ENCODE measurements around the gene RPLP1.
"Not testable (repeated sequence)": the region's sequence is repeated elsewhere in the genome, so short reads cannot be mapped to it uniquely, and the experiment has no call there.

Gene RPLP1

DNA sequence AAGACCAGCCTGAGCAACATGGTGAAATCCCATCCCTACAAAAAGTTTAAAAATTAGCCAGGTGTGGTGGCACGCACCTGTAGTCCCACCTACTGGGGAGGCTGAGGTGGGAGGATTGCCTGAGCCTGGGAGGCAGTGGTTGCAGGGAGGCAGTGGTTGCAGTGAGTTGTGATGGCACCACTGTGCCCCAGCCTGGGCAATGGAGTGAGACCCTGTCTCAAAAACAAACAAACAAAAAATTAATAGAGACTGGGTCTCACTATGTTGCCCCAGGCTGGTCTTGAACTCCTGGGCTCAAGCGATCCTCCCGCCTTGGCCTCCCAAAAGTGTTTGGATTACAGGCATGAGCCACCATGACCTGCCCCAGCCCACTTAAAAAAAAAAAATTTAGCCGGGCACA, 2.4 kb upstream of the RPLP1 start:
- H3K27me3 ChIP-seq (ENCODE audit: insufficient read depth, low read length); H2AFZ ChIP-seq (ENCODE audit: low read depth, low read length); H3K9me3 ChIP-seq (ENCODE audit: low read length); H3K4me3 ChIP-seq (ENCODE audit: low read length): not testable (repeated sequence)
- peaks cover 19% of the 10 kb centered on the region for H3K4me1 ChIP-seq (ENCODE audit: insufficient read depth, low read length)
- H3K36me3 ChIP-seq (ENCODE audit: insufficient read depth, low read length): peaks cover 41% of the 10 kb centered on the region

DNA sequence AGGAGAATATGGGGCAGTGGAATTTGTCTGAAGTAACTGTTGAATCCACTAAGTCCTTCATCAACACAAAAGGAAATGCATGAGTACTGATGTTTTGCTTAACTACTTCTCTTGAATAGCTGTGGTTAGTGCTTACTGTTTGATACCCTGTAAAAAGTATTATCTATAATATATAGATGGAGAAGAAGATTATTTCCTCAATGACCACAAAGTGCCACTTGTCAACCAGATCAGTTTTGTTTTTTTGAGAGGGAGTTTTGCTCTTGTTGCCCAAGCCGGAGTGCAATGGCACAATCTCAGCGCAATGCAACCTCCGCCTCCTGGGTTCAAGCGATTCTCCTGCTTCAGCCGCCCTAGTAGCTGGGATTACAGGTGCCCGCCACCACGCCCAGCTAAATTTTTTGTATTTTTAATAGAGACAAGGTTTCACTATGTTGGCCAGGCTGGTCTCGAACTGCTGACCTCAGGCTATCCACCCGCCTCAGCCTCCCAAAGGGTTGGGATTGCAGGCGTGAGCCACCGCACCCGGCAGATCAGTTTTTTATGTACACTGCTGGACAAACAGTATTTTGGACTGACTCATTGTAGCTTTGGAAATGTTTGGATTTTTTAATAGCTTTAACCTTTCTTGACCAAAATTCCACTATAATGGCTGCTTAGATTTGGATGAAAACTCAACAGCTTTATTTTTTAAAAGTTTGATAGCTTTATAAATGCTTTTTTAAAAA, 1.5 kb upstream of the RPLP1 start:
- Histone ChIP-seq H3K27me3 (ENCODE audit: insufficient read depth, low read length) (no peaks in the 10 kb centered on the region), H3K4me3 (ENCODE audit: low read length) (peak overlapping the region; percentile 77), H3K4me1 (ENCODE audit: insufficient read depth, low read length) (peaks cover 19% of the 10 kb centered on the region), H3K9me3 (ENCODE audit: low read length) (no peaks in the 10 kb centered on the region), H3K36me3 (ENCODE audit: insufficient read depth, low read length) (peaks cover 42% of the 10 kb centered on the region), H2AFZ (ENCODE audit: low read depth, low read length) (peak overlapping the region; percentile 40)

DNA sequence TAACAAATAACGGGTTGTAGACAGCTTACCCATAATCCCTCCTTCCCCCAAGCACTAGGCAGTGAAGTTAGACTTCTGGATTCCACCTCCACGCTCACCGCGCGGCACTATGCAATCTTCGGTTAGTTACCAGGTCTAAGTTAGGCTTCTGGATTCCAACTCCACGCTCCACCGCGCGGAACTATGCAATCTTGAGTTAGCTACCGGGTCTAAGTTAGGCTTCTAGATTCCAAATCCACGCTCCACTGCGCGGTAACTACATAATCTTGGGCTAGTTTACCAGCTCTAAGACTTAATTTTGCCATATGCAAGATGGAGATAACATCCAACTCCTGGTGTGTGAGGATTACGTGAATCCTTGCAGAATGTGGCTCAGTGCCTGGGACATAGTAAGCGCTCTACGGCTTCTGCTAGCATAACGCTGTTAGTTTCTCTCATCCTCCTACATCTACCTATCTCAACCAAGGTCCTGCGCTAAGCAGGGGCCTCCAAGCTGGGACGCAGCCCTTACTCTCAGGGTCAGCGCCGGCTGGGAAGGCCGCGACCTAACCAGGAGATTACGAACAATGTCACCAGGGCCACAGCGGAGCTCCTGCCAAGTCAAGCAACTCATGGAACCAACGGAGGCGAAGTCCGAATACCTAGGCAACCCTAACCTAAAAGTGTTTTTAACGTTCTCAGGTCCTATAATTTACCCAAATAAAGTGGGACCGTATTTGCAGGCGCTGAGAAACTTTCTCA, 497 bp upstream of the RPLP1 start:
- Histone ChIP-seq H3K36me3 (ENCODE audit: insufficient read depth, low read length) (peaks cover 42% of the 10 kb centered on the region), H3K4me3 (ENCODE audit: low read length) (peak overlapping the region; percentile 77), H3K9me3 (ENCODE audit: low read length) (no peaks in the 10 kb centered on the region), H2AFZ (ENCODE audit: low read depth, low read length) (peak overlapping the region; percentile 40), H3K27me3 (ENCODE audit: insufficient read depth, low read length) (no peaks in the 10 kb centered on the region), H3K4me1 (ENCODE audit: insufficient read depth, low read length) (peaks cover 19% of the 10 kb centered on the region)

DNA sequence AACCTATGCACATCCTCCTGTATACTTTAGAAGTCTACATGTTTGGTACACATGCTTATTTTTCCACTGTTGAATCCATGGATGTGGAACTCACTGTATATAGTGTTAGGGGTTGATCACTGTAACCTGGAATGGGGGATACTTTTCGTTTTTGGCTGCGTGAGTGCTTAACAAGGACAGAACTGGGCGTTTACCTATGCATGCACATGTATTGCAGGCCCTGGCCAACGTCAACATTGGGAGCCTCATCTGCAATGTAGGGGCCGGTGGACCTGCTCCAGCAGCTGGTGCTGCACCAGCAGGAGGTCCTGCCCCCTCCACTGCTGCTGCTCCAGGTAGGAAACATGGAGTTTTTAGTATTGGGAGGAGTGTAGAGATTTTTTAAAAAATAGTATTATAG, 2.3 kb downstream of the RPLP1 start:
- H3K36me3 ChIP-seq (ENCODE audit: insufficient read depth, low read length): peaks cover 39% of the 10 kb centered on the region
- H3K4me3 ChIP-seq (ENCODE audit: low read length): no peak overlapping the region
- no peaks in the 10 kb centered on the region for H3K9me3 ChIP-seq (ENCODE audit: low read length)
- H2AFZ ChIP-seq (ENCODE audit: low read depth, low read length): no peak overlapping the region
- H3K4me1 ChIP-seq (ENCODE audit: insufficient read depth, low read length): peaks cover 19% of the 10 kb centered on the region
- H3K27me3 ChIP-seq (ENCODE audit: insufficient read depth, low read length): no peaks in the 10 kb centered on the region

DNA sequence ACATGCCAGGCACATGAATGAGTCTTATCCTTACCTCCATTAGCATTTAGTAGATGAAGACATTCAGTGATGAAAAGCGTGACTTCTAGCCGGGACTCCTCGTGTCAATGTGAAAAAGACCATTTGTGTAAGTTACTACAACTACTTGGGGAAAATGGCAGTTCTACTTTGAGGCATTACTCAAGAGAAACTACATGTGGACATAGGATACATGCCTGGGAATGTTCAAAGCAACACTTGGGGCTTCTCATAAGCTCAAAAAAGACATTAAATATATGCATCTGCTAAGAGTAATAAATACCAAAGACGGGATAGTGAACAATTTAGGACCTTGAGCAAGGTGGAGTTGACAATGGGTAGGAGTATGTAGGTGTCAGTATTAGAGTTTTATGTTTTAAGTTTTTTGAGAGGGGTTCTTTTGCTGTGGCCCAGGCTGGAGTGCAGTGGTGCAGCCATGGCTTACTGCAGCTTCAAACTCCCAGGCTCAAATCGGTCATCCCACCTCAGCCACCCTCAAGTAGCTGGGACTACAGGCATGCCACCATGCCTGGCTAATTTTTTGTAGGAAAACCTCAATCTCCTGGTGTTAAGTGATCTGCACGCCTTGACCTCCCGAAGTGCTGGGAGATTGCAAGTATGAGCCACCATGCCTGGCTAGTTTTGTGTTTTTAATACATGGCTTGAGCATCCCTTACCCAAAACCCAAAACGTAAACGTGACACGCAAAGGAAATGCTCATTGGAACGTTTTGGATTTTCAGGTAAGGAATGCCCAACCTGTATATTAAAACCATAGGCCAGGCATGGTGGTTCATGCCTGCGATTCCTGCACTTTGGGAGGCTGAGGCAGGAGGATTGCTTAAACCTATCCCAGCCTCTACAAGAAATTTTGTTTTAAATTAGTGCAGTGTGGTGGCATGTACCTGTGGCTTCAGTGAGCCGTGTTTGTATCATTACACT, 3.9 kb downstream of the RPLP1 start:
- Histone ChIP-seq H3K4me3 (ENCODE audit: low read length) (no peak overlapping the region), H3K27me3 (ENCODE audit: insufficient read depth, low read length) (no peaks in the 10 kb centered on the region), H3K4me1 (ENCODE audit: insufficient read depth, low read length) (peaks cover 19% of the 10 kb centered on the region), H3K36me3 (ENCODE audit: insufficient read depth, low read length) (peaks cover 39% of the 10 kb centered on the region), H2AFZ (ENCODE audit: low read depth, low read length) (no peak overlapping the region), H3K9me3 (ENCODE audit: low read length) (no peaks in the 10 kb centered on the region)

DNA sequence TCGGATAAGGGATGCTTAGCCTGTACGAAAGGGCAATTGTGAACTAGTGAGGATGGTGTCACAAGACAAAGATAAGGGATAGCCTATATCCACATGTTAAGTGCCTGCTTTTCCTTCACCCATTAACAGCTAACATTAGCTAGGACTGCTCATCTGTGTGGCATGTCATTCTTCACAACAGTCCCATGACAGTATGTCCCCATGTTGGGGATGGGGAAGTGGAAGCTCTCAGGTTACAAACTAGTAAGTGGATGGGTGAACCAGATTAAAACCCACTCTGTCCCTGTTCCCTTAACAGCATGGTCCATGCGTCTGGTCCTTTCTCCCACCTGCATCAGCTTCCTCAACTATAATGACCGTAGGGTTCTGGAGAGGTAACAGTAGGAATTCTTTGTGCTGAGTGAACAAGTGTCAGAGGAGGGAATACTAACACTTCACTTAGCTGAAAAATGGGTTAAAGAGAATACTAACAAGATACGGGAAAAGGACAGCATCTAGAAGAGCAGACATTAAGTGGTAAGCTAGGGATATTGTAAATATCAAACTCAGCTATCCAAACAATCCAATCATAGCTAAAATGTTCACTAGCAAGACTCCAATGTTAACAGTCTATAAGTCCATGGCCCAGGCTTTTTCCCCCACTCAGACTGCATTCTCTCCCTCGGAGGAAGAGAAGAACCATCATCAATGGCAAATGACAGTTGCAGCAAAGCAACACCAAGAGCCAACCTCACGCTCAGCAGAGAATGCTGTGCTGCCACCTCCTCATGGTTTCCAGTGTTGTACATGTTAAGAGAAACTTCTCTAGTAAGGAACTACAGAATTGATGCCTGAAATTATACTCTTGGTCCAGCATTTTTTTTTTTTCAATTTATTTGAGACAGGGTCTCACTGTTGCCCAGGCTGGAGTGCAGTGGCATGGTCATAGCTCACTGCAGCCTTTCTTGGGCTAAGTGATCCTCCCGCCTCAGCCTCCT, 5.0 kb downstream of the RPLP1 start:
- H3K9me3 ChIP-seq (ENCODE audit: low read length): no peaks in the 10 kb centered on the region
- no peak overlapping the region for H3K4me3 ChIP-seq (ENCODE audit: low read length)
- H2AFZ ChIP-seq (ENCODE audit: low read depth, low read length): no peak overlapping the region
- peaks cover 12% of the 10 kb centered on the region for H3K4me1 ChIP-seq (ENCODE audit: insufficient read depth, low read length)
- peaks cover 39% of the 10 kb centered on the region for H3K36me3 ChIP-seq (ENCODE audit: insufficient read depth, low read length)
- no peaks in the 10 kb centered on the region for H3K27me3 ChIP-seq (ENCODE audit: insufficient read depth, low read length)

DNA sequence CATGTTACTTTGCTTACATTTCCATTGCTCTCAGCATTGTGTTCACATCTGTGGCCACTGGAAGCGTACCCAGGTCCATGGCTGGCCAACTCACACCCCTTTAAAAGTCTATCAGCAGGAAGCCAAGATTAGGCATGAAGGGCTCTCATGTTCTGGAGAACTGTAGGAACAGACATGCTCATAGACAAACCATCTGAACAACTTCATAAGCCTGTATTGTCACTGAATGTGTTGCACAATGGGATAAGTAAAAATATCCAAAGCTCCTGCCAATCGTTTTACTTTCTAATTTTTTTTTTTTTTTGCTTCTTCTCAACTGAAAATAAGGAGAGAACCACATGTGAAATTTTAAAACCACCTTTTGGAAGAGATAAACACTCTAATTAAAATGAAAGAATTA, 6.4 kb downstream of the RPLP1 start:
- Histone ChIP-seq H2AFZ (ENCODE audit: low read depth, low read length) (no peak overlapping the region), H3K4me1 (ENCODE audit: insufficient read depth, low read length) (peaks cover 9% of the 10 kb centered on the region), H3K4me3 (ENCODE audit: low read length) (no peak overlapping the region), H3K9me3 (ENCODE audit: low read length) (no peaks in the 10 kb centered on the region), H3K36me3 (ENCODE audit: insufficient read depth, low read length) (peaks cover 38% of the 10 kb centered on the region), H3K27me3 (ENCODE audit: insufficient read depth, low read length) (no peaks in the 10 kb centered on the region)

DNA sequence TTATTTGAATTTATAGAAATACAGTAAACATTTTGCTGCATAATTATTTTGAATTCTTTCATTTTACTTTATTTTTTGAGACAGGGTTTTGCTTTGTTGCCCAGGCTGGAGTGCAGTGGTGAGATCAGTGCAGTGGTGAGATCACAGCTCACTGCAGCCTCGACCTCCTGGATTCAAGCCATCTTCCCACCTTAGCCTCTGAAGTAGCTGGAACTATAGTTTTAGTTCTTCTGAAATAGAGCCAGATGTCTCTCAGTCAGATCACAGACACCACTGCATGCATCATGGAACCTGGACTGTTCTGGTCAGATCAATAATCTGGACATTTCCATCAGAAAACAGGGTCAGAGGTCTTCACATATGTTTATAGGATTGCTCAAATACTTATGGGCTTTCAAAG, 7.9 kb downstream of the RPLP1 start:
- Histone ChIP-seq H3K4me3 (ENCODE audit: low read length) (no peak overlapping the region), H3K9me3 (ENCODE audit: low read length) (no peaks in the 10 kb centered on the region), H3K36me3 (ENCODE audit: insufficient read depth, low read length) (peaks cover 25% of the 10 kb centered on the region), H3K27me3 (ENCODE audit: insufficient read depth, low read length) (no peaks in the 10 kb centered on the region), H2AFZ (ENCODE audit: low read depth, low read length) (no peak overlapping the region), H3K4me1 (ENCODE audit: insufficient read depth, low read length) (peaks cover 2% of the 10 kb centered on the region)

DNA sequence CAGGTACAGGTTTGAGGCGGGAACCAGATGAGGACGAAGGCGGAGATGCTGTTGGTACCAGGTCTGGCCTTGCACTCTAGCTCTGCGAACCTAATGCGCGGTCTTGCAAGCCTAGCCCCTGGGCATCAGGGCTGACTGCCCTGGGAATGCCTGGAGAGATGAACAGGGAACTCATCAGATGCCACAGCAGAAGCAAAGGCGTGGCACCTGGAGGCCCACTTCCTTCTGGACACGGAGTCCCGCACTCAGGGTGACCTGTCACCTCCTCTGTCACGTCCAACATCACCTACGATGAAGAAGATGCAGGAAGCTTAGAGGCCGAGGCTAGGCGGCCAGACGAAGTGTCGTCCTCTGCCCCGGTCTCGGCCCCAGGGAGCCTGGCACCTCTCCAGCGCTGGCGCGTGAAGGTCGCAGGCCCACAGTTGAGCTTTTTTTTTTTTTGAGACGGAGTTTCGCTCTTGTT, 9.4 kb downstream of the RPLP1 start:
- Histone ChIP-seq H3K4me1 (ENCODE audit: insufficient read depth, low read length) (peaks cover 2% of the 10 kb centered on the region), H3K4me3 (ENCODE audit: low read length) (no peak overlapping the region), H3K27me3 (ENCODE audit: insufficient read depth, low read length) (no peaks in the 10 kb centered on the region), H2AFZ (ENCODE audit: low read depth, low read length) (peak overlapping the region; percentile 71), H3K36me3 (ENCODE audit: insufficient read depth, low read length) (peaks cover 9% of the 10 kb centered on the region), H3K9me3 (ENCODE audit: low read length) (no peaks in the 10 kb centered on the region)

DNA sequence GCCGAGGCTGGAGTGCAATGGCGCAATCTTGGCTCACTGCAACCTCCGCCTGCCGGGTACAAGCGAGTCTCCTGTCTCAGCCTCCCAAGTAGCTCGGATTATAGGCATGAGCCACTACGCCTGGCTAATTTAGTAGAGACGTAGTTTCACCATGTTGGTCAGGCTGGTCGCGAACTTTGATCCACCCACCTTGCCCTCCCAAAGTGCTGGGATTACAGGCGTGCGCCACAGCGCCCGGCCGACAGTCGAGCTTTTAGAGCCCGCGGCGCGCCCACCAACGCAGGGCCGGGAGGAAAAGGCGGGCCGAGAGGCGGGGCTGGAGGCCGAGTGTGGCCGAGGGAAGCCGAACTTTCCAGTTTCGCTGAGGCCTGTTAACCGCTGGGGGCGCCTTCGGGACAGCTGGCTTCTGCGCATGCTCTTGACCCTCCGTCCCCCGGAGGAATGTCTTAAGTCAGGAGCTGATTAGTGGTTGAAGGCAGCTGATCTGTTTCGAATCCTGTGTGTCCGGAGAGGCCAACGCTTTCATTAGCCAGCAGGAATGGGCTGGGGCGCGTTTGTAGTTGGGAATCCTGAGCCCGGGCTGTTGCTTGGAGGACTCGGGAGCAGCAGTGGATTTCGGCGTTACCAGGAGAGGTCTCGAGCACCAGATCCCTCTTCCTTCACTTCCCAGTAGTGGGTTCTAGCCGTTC, 10.0 kb downstream of the RPLP1 start:
- H3K27me3 ChIP-seq (ENCODE audit: insufficient read depth, low read length): no peaks in the 10 kb centered on the region
- H3K9me3 ChIP-seq (ENCODE audit: low read length): no peaks in the 10 kb centered on the region
- H3K4me3 ChIP-seq (ENCODE audit: low read length): peak overlapping the region; percentile 52
- peak overlapping the region; percentile 71 for H2AFZ ChIP-seq (ENCODE audit: low read depth, low read length)
- peaks cover 2% of the 10 kb centered on the region for H3K4me1 ChIP-seq (ENCODE audit: insufficient read depth, low read length)
- H3K36me3 ChIP-seq (ENCODE audit: insufficient read depth, low read length): peaks cover 3% of the 10 kb centered on the region

DNA sequence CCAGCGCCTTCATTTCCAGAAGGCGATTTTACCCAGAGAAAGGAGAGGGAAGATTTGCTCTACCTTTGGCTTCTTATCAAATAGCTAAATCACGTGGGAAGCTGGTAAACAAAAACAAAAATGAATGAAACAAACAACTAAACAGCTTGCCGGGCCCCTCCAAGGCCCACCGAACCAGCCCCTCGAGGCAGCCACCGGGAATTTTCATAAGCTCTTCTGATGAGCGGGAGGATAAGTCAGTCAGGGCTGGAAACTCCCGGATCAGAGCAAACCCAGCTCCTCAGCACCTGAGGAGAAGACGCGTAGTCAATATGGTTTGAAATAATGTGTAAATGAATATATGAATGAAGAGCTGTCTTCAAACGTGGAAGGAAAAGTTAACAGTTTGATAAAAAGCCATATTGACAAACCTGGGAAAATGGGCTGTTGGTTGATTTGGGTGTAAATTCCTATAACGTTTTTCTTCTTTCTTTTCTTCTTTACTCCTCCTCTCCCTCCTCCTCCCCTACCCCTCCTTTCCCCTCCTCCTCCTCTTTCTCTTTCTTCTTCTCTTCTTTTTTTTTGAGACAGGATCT, 10.7 kb downstream of the RPLP1 start:
- Histone ChIP-seq H3K36me3 (ENCODE audit: insufficient read depth, low read length) (no peaks in the 10 kb centered on the region), H3K9me3 (ENCODE audit: low read length) (no peaks in the 10 kb centered on the region), H3K4me3 (ENCODE audit: low read length) (peak overlapping the region; percentile 52), H3K4me1 (ENCODE audit: insufficient read depth, low read length) (peaks cover 2% of the 10 kb centered on the region), H2AFZ (ENCODE audit: low read depth, low read length) (peak overlapping the region; percentile 71), H3K27me3 (ENCODE audit: insufficient read depth, low read length) (peaks cover under 1% of the 10 kb centered on the region)
